Esophagus muscularis mucosa (tissue), 4 donors: Measurements from ENCODE around the gene PKN2. TPM values are rescaled to one million over a fixed set of nuclear protein-coding genes. Genes with fewer than 3 reads are reported as not detected.

Source experiments
- DNase-seq: peaks from one replicate; pipeline ENCODE4 v3.0.0-alpha.2; 2017; ENCODE audit errors: extremely low spot score
- H3K27ac ChIP-seq, 4 donors: fragments of 200-600 bp; sonication (generic); replicated peaks in 1 of 4; 1 replicate in 3 of 4; 2 replicates in 1 of 4; pipeline ENCODE4 v1.5.1; 2016 to 2019; ENCODE audit warnings: mild to moderate bottlenecking in 1 of 4
- H3K27me3 ChIP-seq, 4 donors: fragments of 200-600 bp; sonication (generic); one replicate each; pipeline versions ENCODE4 v1.5.1 to v1.6.0; 2016 to 2019
- H3K36me3 ChIP-seq, 4 donors: fragments of 200-600 bp; sonication (generic); one replicate each; pipeline ENCODE4 v1.5.1; 2016 to 2019
- H3K4me1 ChIP-seq, 4 donors: fragments of 200-600 bp; sonication (generic); one replicate each; pipeline ENCODE4 v1.5.1; 2016 to 2019
- H3K4me3 ChIP-seq, 4 donors: fragments of 200-600 bp; sonication (generic); 1 replicate in 2 of 4; 2 replicates in 2 of 4; pipeline ENCODE4 v1.5.1; 2016 to 2019; ENCODE audit warnings: mild to moderate bottlenecking in 4 of 4, moderate library complexity in 1 of 4
- H3K9me3 ChIP-seq, 4 donors: fragments of 200-600 bp; sonication (generic); 1 replicate in 3 of 4; 2 replicates in 1 of 4; pipeline ENCODE4 v1.5.1; 2016 to 2019
- CTCF ChIP-seq, 3 experiments: fragments of 200-600 bp in 2 of 3; fragments of 450-650 bp in 1 of 3; sonication (generic) in 2 of 3; IDR thresholded peaks; one replicate each; pipeline ENCODE4 v1.5.1; 2017 to 2019; ENCODE audit warnings: antibody characterized with exemption in 3 of 3, mild to moderate bottlenecking in 2 of 3, moderate library complexity in 1 of 3
- EP300 ChIP-seq: sonication (generic); formaldehyde crosslinking; IDR thresholded peaks from one replicate; pipeline ENCODE4 v1.6.1; 2017; ENCODE audit warnings: antibody characterized with exemption
- POLR2A ChIP-seq: fragments of 450-650 bp; IDR thresholded peaks from one replicate; pipeline ENCODE4 v1.6.1; 2017; ENCODE audit warnings: antibody characterized with exemption, moderate library complexity, mild to moderate bottlenecking, low read depth
- POLR2AphosphoS5 ChIP-seq, 2 donors: sonication (generic); formaldehyde crosslinking; IDR thresholded peaks; one replicate each; pipeline ENCODE4 v1.6.1; 2017; ENCODE audit warnings: antibody characterized with exemption in 2 of 2
- WGBS: methylation state at CpG from one replicate; pipeline ENCODE4 v1.1.5; 2018; 5-methylcytosine and 5-hydroxymethylcytosine counted together
- intact Hi-C: fragments of 100-400 bp; cut with DNase I; formaldehyde crosslinking; loops from one replicate; pipeline ENCODE4 v1.15.1; 2023
- total RNA-seq, 4 donors: library from RNA; depleted of rRNA; stranded (reverse); fragments of >200 nt; gene quantifications; one replicate each; pipeline versions ENCODE4 v1.1.0 to v1.2.1, GENCODE V29; 2016

PKN2 gene
- total RNA-seq, 4 donors from 2014 or later, result 27.2 to 39.9 (median 34.3) TPM

- intact Hi-C loops, result no loop called here
- TF ChIP-seq CTCF (IDR thresholded peaks at IDR 0.05) (no peak), EP300 (no peak), POLR2AphosphoS5 (IDR thresholded peaks at IDR 0.05) (no peak), POLR2A (no peak)
- no peaks in the 10 kb centered on the region for H3K4me1 ChIP-seq
- no peaks in the 10 kb centered on the region for H3K9me3 ChIP-seq
- no peak overlapping the region for H3K4me3 ChIP-seq
- no peak for DNase-seq
- WGBS, result 68% methylated on average over 4 of the region's 4 CpGs
- H3K27me3 ChIP-seq, result no peaks in the 10 kb centered on the region
- no peaks in the 10 kb centered on the region for H3K36me3 ChIP-seq
- no peak overlapping the region for H3K27ac ChIP-seq
Observed at GRCh38 chr1:88661188-88661587, 22.9 kb upstream of the PKN2 start.

- Histone ChIP-seq H3K36me3 (no peaks in the 10 kb centered on the region), H3K4me1 (no peaks in the 10 kb centered on the region), H3K27ac (no peak overlapping the region), H3K9me3 (no peaks in the 10 kb centered on the region), H3K27me3 (peaks cover 0 to 3% (median 0%) of the 10 kb centered on the region in 4 donors), H3K4me3 (no peak overlapping the region)
- 76% methylated on average over 2 of the region's 2 CpGs for WGBS
- DNase-seq, result no peak
- intact Hi-C loops, result no loop called here
- TF ChIP-seq EP300 (no peak), POLR2A (no peak), POLR2AphosphoS5 (IDR thresholded peaks at IDR 0.05) (no peak), CTCF (IDR thresholded peaks at IDR 0.05) (no peak)
Observed at GRCh38 chr1:88661951-88662699, 21.9 kb upstream of the PKN2 start.

- H3K4me1 ChIP-seq, result no peaks in the 10 kb centered on the region
- H3K27me3 ChIP-seq, result peaks cover 0 to 4% (median 0%) of the 10 kb centered on the region in 4 donors
- H3K9me3 ChIP-seq, result no peaks in the 10 kb centered on the region
- no peak overlapping the region for H3K27ac ChIP-seq
- no peaks in the 10 kb centered on the region for H3K36me3 ChIP-seq
- no peak for DNase-seq
- intact Hi-C loops, result no loop called here
- TF ChIP-seq POLR2AphosphoS5 (IDR thresholded peaks at IDR 0.05) (no peak), EP300 (no peak), POLR2A (no peak), CTCF (IDR thresholded peaks at IDR 0.05) (no peak)
- H3K4me3 ChIP-seq, result no peak overlapping the region
- 86% methylated on average over 2 of the region's 2 CpGs for WGBS
Observed at GRCh38 chr1:88662723-88663122, 21.4 kb upstream of the PKN2 start.

- DNase-seq, result no peak
- H3K9me3 ChIP-seq, result no peaks in the 10 kb centered on the region
- no peak overlapping the region for H3K4me3 ChIP-seq
- H3K27me3 ChIP-seq, result peaks cover 0 to 4% (median 0%) of the 10 kb centered on the region in 4 donors
- intact Hi-C loops, result no loop called here
- no peak for TF ChIP-seq EP300
- no peak for TF ChIP-seq POLR2A
- TF ChIP-seq POLR2AphosphoS5 (IDR thresholded peaks at IDR 0.05), result no peak
- no peak for TF ChIP-seq CTCF (IDR thresholded peaks at IDR 0.05)
- no peaks in the 10 kb centered on the region for H3K36me3 ChIP-seq
- no peaks in the 10 kb centered on the region for H3K4me1 ChIP-seq
- no peak overlapping the region for H3K27ac ChIP-seq
- 92% methylated on average over 3 of the region's 3 CpGs for WGBS
Observed at GRCh38 chr1:88668405-88668804, 15.7 kb upstream of the PKN2 start.
